ENCODE data around the gene PLXNB1. TPM values are rescaled to one million over a fixed set of nuclear protein-coding genes. Genes with fewer than 3 reads are reported as not detected.

Gene PLXNB1
- total RNA-seq, 1 experiment from 2014 or later, result 35.6 TPM

- no TSS peak for BruUV-seq (replicated peaks)
These were observed 75.9 kb downstream of the PLXNB1 start for GRCh38 chr3:48353987-48354386.

More at GRCh38 chr3:48353987-48354386, 75.9 kb downstream of the PLXNB1 start:
- H3K27ac ChIP-seq (ENCODE audit: low read depth, low read length), result no peak overlapping the region
- H4K20me1 ChIP-seq (ENCODE audit: insufficient read depth), result no peaks in the 10 kb centered on the region
- TF ChIP-seq, protein P1, sequence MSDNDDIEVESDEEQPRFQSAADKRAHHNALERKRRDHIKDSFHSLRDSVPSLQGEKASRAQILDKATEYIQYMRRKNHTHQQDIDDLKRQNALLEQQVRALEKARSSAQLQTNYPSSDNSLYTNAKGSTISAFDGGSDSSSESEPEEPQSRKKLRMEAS (IDR thresholded peaks at IDR 0.05), result no peak
- TF ChIP-seq EZH2 (IDR thresholded peaks at IDR 0.05) (no peak), POLR2A (IDR thresholded peaks at IDR 0.05; ENCODE audit: borderline replicate concordance, extremely low read depth, insufficient read depth, insufficient read length) (no peak), RAD21 (IDR thresholded peaks at IDR 0.05; ENCODE audit: low read depth) (no peak), ATF3 (IDR thresholded peaks at IDR 0.05) (no peak), JUND (IDR thresholded peaks at IDR 0.05) (no peak), SRF (IDR thresholded peaks at IDR 0.05; ENCODE audit: low read depth) (no peak), TCF7L2 (IDR thresholded peaks at IDR 0.05; ENCODE audit: borderline replicate concordance, extremely low read depth, insufficient read depth, insufficient read length) (no peak)
- no peak overlapping the region for H3K4me2 ChIP-seq (ENCODE audit: low read length)
- H3K9me2 ChIP-seq (ENCODE audit: insufficient read depth), result no peaks in the 10 kb centered on the region
- no peaks in the 10 kb centered on the region for H3K36me3 ChIP-seq (ENCODE audit: control insufficient read depth in 1 of 2, insufficient read depth in 2 of 2, low read length in 2 of 2)
- no peaks in the 10 kb centered on the region for H3K9me3 ChIP-seq (ENCODE audit: control insufficient read depth in 1 of 2, insufficient read depth in 1 of 2, low read depth in 1 of 2, low read length in 2 of 2)
- H3K4me1 ChIP-seq (ENCODE audit: control insufficient read depth in 1 of 2, insufficient read depth in 2 of 2, low read length in 2 of 2), result no peaks in the 10 kb centered on the region
- no peaks in the 10 kb centered on the region for H3K79me2 ChIP-seq (ENCODE audit: insufficient read depth, low read length)
- CTCF ChIA-PET, result no interaction called here
- H3K4me3 ChIP-seq (replicated peaks in 1 of 2; ENCODE audit: low read depth in 1 of 2, low read length in 2 of 2), result no peak overlapping the region
- no peaks in the 10 kb centered on the region for H3K27me3 ChIP-seq (ENCODE audit: insufficient read depth, low read length)
- H3K9ac ChIP-seq (ENCODE audit: low read length), result no peak overlapping the region
- H2AFZ ChIP-seq (ENCODE audit: low read depth, low read length, poor library complexity, severe bottlenecking), result no peak overlapping the region
- POLR2A ChIA-PET, result no interaction called here
- intact Hi-C loops (cut with micrococcal nuclease), result no loop called here
- DNase-seq (ENCODE audit: low read depth, low spot score) (no peak), ATAC-seq (no peak)
- RAD21 ChIA-PET (ENCODE audit: low non-redundant PET in 1 of 2, low total read pairs in 2 of 2, uncharacterized antibody in 2 of 2, unreplicated experiment in 2 of 2), result no interaction called here

Other genes with a start within 250 kb of the PLXNB1 start
- gene CDC25A, start 241.7 kb downstream of the PLXNB1 start, total RNA-seq (2021; ENCODE audit: unreplicated experiment), result 19.6 TPM
- gene CAMP, start 206.6 kb downstream of the PLXNB1 start, total RNA-seq (2021; ENCODE audit: unreplicated experiment), result not detected
- 15.7 TPM for gene ZNF589, start 189.0 kb downstream of the PLXNB1 start, total RNA-seq (2021; ENCODE audit: unreplicated experiment)
- gene NME6, start 128.7 kb downstream of the PLXNB1 start, total RNA-seq (2021; ENCODE audit: unreplicated experiment), result 21.2 TPM
- not detected for gene SPINK8, start 96.4 kb downstream of the PLXNB1 start, total RNA-seq (2021; ENCODE audit: unreplicated experiment)
- not detected for gene FBXW12, start 57.9 kb downstream of the PLXNB1 start, total RNA-seq (2021; ENCODE audit: unreplicated experiment)
- gene CCDC51, start 10.0 kb upstream of the PLXNB1 start, total RNA-seq (2021; ENCODE audit: unreplicated experiment), result 29.3 TPM
- 334 TPM for gene TMA7, start 10.2 kb upstream of the PLXNB1 start, total RNA-seq (2021; ENCODE audit: unreplicated experiment)
- gene ATRIP, start 16.7 kb upstream of the PLXNB1 start, total RNA-seq (2021; ENCODE audit: unreplicated experiment), result 15.6 TPM
- gene SHISA5, start 74.1 kb upstream of the PLXNB1 start, total RNA-seq (2021; ENCODE audit: unreplicated experiment), result 104 TPM
- gene PFKFB4, start 126.7 kb upstream of the PLXNB1 start, total RNA-seq (2021; ENCODE audit: unreplicated experiment), result 20.3 TPM
- gene UCN2, start 133.7 kb upstream of the PLXNB1 start, total RNA-seq (2021; ENCODE audit: unreplicated experiment), result 1.5 TPM
- 11.4 TPM for gene COL7A1, start 165.2 kb upstream of the PLXNB1 start, total RNA-seq (2021; ENCODE audit: unreplicated experiment)
- 318 TPM for gene UQCRC1, start 179.6 kb upstream of the PLXNB1 start, total RNA-seq (2021; ENCODE audit: unreplicated experiment)
- gene TMEM89, start 191.7 kb upstream of the PLXNB1 start, total RNA-seq (2021; ENCODE audit: unreplicated experiment), result 0.49 TPM
- 55.1 TPM for gene SLC26A6, start 205.4 kb upstream of the PLXNB1 start, total RNA-seq (2021; ENCODE audit: unreplicated experiment)
- 7.8 TPM for gene CELSR3, start 232.8 kb upstream of the PLXNB1 start, total RNA-seq (2021; ENCODE audit: unreplicated experiment)